ENCODE results near the gene COX6A1.

- TF ChIP-seq CTCF (conservative IDR thresholded peaks at IDR 0.05; ENCODE audit: low read depth in 2 of 2) (no peak), POLR2AphosphoS5 (IDR thresholded peaks at IDR 0.05; ENCODE audit: low read depth) (no peak), EZH2 (IDR thresholded peaks at IDR 0.05; ENCODE audit: low read depth, unreplicated experiment) (no peak)
Observed at GRCh38 chr12:120470150-120470784, 32.4 kb downstream of the COX6A1 start.
